H1 (cell line): Measurements from ENCODE around the gene TNC. TPM values are rescaled to one million over a fixed set of nuclear protein-coding genes. Genes with fewer than 3 reads are reported as not detected.

ENCODE experiments used
- CTCF ChIA-PET: fragments of 300-600 bp; sonication (Branson Sonifier 250); formaldehyde crosslinking; loops from one replicate; lab custom pipeline; 2021; ENCODE audit not compliant: partially characterized antibody; lab: Charles Lee
- POLR2A ChIA-PET: fragments of 300-600 bp; sonication (Branson Sonifier 250); formaldehyde crosslinking; loops from one replicate; lab custom pipeline; 2021; ENCODE audit warnings: inconsistent platforms; ENCODE audit not compliant: partially characterized antibody; lab: Charles Lee
- DNase-seq, 2 experiments: peaks; one replicate each; pipeline versions ENCODE4 v3.0.0 to v3.0.0-alpha.2; 2010 to 2022; ENCODE audit warnings: low spot score in 2 of 2, low read depth in 1 of 2, mixed read lengths in 1 of 2
- FAIRE-seq: peaks from 2 replicates; lab custom pipeline; 2011; peaks lifted over from hg19 to GRCh38; lab: Jason Lieb, UNC
- H2AFZ ChIP-seq: 2 replicates; pipeline ENCODE4 v1.8.1; 2012; ENCODE audit warnings: low read length, inconsistent platforms
- H2AK5ac ChIP-seq: 2 replicates; pipeline ENCODE4 v1.6.1; 2013; ENCODE audit warnings: low read depth, low read length
- H2BK120ac ChIP-seq: replicated peaks from 2 replicates; pipeline ENCODE3; 2013; ENCODE audit warnings: low read depth, low read length, inconsistent platforms
- H2BK12ac ChIP-seq: 2 replicates; pipeline ENCODE4 v1.6.1; 2013; ENCODE audit warnings: low read depth, low read length
- H2BK15ac ChIP-seq: 2 replicates; pipeline ENCODE4 v1.6.1; 2013; ENCODE audit warnings: low read length
- H2BK20ac ChIP-seq: 2 replicates; pipeline ENCODE4 v1.6.1; 2013; ENCODE audit warnings: low read length
- H2BK5ac ChIP-seq: 2 replicates; pipeline ENCODE4 v1.6.1; 2013; ENCODE audit warnings: low read depth, low read length
- H3K14ac ChIP-seq: 2 replicates; pipeline ENCODE4 v1.6.1; 2013; ENCODE audit warnings: inconsistent platforms; ENCODE audit not compliant: insufficient read length
- H3K18ac ChIP-seq: 2 replicates; pipeline ENCODE4 v1.6.1; 2013; ENCODE audit warnings: low read length; ENCODE audit errors: extremely low read depth
- H3K23ac ChIP-seq: 2 replicates; pipeline ENCODE4 v1.6.1; 2013; ENCODE audit warnings: inconsistent platforms; ENCODE audit not compliant: insufficient read length
- H3K23me2 ChIP-seq: 2 replicates; pipeline ENCODE4 v1.6.1; 2013; ENCODE audit warnings: low read depth, low read length
- H3K27ac ChIP-seq: 2 replicates; pipeline ENCODE4 v1.6.1; 2011; ENCODE audit warnings: low read depth, low read length, inconsistent platforms
- H3K27me3 ChIP-seq, 4 experiments: replicated peaks in 1 of 4; 1 replicate in 1 of 4; 2 replicates in 3 of 4; pipeline versions ENCODE4 v1.6.1 to v1.8.1; 2011 to 2013; ENCODE audit warnings: low read length in 3 of 4, mild to moderate bottlenecking in 3 of 4, inconsistent platforms in 2 of 4, mixed read lengths in 2 of 4, moderate library complexity in 1 of 4; ENCODE audit not compliant: control insufficient read depth in 3 of 4, insufficient read depth in 3 of 4; ENCODE audit errors: extremely low read depth in 1 of 4
- H3K36me3 ChIP-seq, 4 experiments: 2 replicates each; pipeline versions ENCODE4 v1.6.1 to v1.8.1; 2011 to 2013; ENCODE audit warnings: mild to moderate bottlenecking in 4 of 4, low read length in 3 of 4, moderate library complexity in 2 of 4, control low read depth in 1 of 4, inconsistent platforms in 1 of 4; ENCODE audit not compliant: insufficient read depth in 4 of 4, control insufficient read depth in 2 of 4
- H3K4ac ChIP-seq: replicated peaks from 2 replicates; pipeline ENCODE3; 2013; ENCODE audit warnings: low read length, low read depth, mixed read lengths, inconsistent platforms; ENCODE audit not compliant: insufficient read length
- H3K4me1 ChIP-seq, 4 experiments: replicated peaks in 1 of 4; 1 replicate in 1 of 4; 2 replicates in 3 of 4; pipeline versions ENCODE4 v1.6.1 to v1.8.1; 2011 to 2013; ENCODE audit warnings: low read length in 3 of 4, inconsistent platforms in 2 of 4, mixed read lengths in 1 of 4; ENCODE audit not compliant: insufficient read depth in 4 of 4, control insufficient read depth in 3 of 4
- H3K4me2 ChIP-seq, 2 experiments: 2 replicates each; pipeline versions ENCODE4 v1.6.1 to v1.8.1; 2011 to 2013; ENCODE audit warnings: low read depth in 2 of 2, low read length in 2 of 2, control low read depth in 1 of 2, inconsistent platforms in 1 of 2, mild to moderate bottlenecking in 1 of 2; ENCODE audit not compliant: insufficient read depth in 1 of 2
- H3K4me3 ChIP-seq, 4 experiments: fragments of 200-600, 300-600 bp in 1 of 4; sonication (generic), shearing (Covaris generic), sonication (Bioruptor Twin) in 1 of 4; 2 replicates each; pipeline versions ENCODE4 v1.5.1 to v1.8.1; 2011 to 2016; ENCODE audit warnings: low read length in 4 of 4, low read depth in 3 of 4, control low read depth in 2 of 4, inconsistent platforms in 2 of 4, mild to moderate bottlenecking in 2 of 4, mixed read lengths in 1 of 4, moderate library complexity in 1 of 4; ENCODE audit not compliant: insufficient read depth in 2 of 4; ENCODE audit errors: extremely low read depth in 1 of 4
- H3K56ac ChIP-seq: replicated peaks from 2 replicates; pipeline ENCODE3; 2013; ENCODE audit warnings: low read depth, mild to moderate bottlenecking, mixed read lengths, low read length, inconsistent platforms; ENCODE audit not compliant: insufficient read length
- H3K79me1 ChIP-seq: 2 replicates; pipeline ENCODE4 v1.6.1; 2013; ENCODE audit warnings: low read depth, low read length, control low read depth
- H3K79me2 ChIP-seq, 2 experiments: 2 replicates each; pipeline versions ENCODE4 v1.6.1 to v1.8.1; 2012 to 2013; ENCODE audit warnings: low read length in 2 of 2, mild to moderate bottlenecking in 2 of 2, inconsistent platforms in 1 of 2; ENCODE audit not compliant: insufficient read depth in 2 of 2, control insufficient read depth in 1 of 2
- H3K9ac ChIP-seq, 4 experiments: replicated peaks in 1 of 4; 1 replicate in 1 of 4; 2 replicates in 3 of 4; pipeline versions ENCODE4 v1.6.1 to v1.8.1; 2011 to 2013; ENCODE audit warnings: low read depth in 3 of 4, low read length in 3 of 4, control low read depth in 2 of 4, mild to moderate bottlenecking in 2 of 4, moderate library complexity in 2 of 4, inconsistent platforms in 1 of 4; ENCODE audit errors: extremely low read depth in 1 of 4
- H3K9me3 ChIP-seq, 2 experiments: 2 replicates each; pipeline versions ENCODE4 v1.6.1 to v1.8.1; 2012 to 2013; ENCODE audit warnings: mild to moderate bottlenecking in 2 of 2, moderate library complexity in 2 of 2, control low read depth in 1 of 2, inconsistent platforms in 1 of 2, low read depth in 1 of 2, low read length in 1 of 2, mixed read lengths in 1 of 2; ENCODE audit not compliant: insufficient read depth in 2 of 2
- H4K20me1 ChIP-seq, 2 experiments: replicated peaks in 1 of 2; 2 replicates each; pipeline versions ENCODE3 to v1.8.1; 2011 to 2013; ENCODE audit warnings: inconsistent platforms in 2 of 2, low read length in 2 of 2, mild to moderate bottlenecking in 1 of 2; ENCODE audit not compliant: insufficient read depth in 2 of 2, control insufficient read depth in 1 of 2
- H4K5ac ChIP-seq: 2 replicates; pipeline ENCODE4 v1.6.1; 2013; ENCODE audit warnings: low read length, low read depth, mixed read lengths, inconsistent platforms; ENCODE audit not compliant: insufficient read length
- H4K8ac ChIP-seq: 2 replicates; pipeline ENCODE4 v1.8.0; 2013; ENCODE audit warnings: mild to moderate bottlenecking, moderate library complexity, low read length, inconsistent platforms; ENCODE audit not compliant: insufficient read depth; ENCODE audit errors: extremely low read depth
- H4K91ac ChIP-seq: replicated peaks from 2 replicates; pipeline ENCODE3; 2013; ENCODE audit warnings: low read length, mixed read lengths, inconsistent platforms; ENCODE audit not compliant: insufficient read length
- ASH2L ChIP-seq: fragments of 200-600, 300-600 bp; sonication (generic); IDR thresholded peaks from one replicate; pipeline ENCODE4 v1.7.1; 2017; ENCODE audit warnings: low read length
- BACH1 ChIP-seq: IDR thresholded peaks from 2 replicates; pipeline ENCODE4 v1.6.1; 2012; ENCODE audit warnings: low read length, improper control_type of control experiment
- CBX8 ChIP-seq: fragments of 300-800, 300-1000 bp; sonication (generic); IDR thresholded peaks from 2 replicates; pipeline ENCODE4 v1.7.1; 2016; ENCODE audit warnings: low read depth, low read length, borderline replicate concordance
- CEBPB ChIP-seq: IDR thresholded peaks from 2 replicates; pipeline ENCODE4 v1.6.1; 2012; ENCODE audit warnings: low read depth, low read length
- FOSL1 ChIP-seq: IDR thresholded peaks from 2 replicates; pipeline ENCODE4 v1.6.1; 2011; ENCODE audit warnings: mild to moderate bottlenecking, low read depth, low read length, moderate library complexity; ENCODE audit not compliant: insufficient read depth
- GTF2F1 ChIP-seq: IDR thresholded peaks from 2 replicates; pipeline ENCODE4 v1.6.1; 2012; ENCODE audit warnings: low read depth, low read length, improper control_type of control experiment, borderline replicate concordance
- HDAC6 ChIP-seq: IDR thresholded peaks from one replicate; pipeline ENCODE4 v1.7.1; 2012; ENCODE audit warnings: low read depth, mild to moderate bottlenecking, inconsistent platforms, low read length, moderate library complexity
- JUND ChIP-seq: IDR thresholded peaks from 2 replicates; pipeline ENCODE4 v1.6.1; 2011; ENCODE audit warnings: mild to moderate bottlenecking, improper control_type of control experiment, low read length
- MAX ChIP-seq: IDR thresholded peaks from 2 replicates; pipeline ENCODE4 v1.6.1; 2012; ENCODE audit warnings: inconsistent platforms
- NANOG ChIP-seq: IDR thresholded peaks from 2 replicates; pipeline ENCODE4 v1.6.1; 2011; ENCODE audit warnings: low read length, low read depth, mild to moderate bottlenecking, inconsistent platforms; ENCODE audit not compliant: insufficient read depth, poor library complexity, severe bottlenecking
- RFX5 ChIP-seq: IDR thresholded peaks from 2 replicates; pipeline ENCODE4 v1.6.1; 2011; ENCODE audit warnings: low read depth, low read length, improper control_type of control experiment, borderline replicate concordance
- RNF2 ChIP-seq: fragments of 200-900, 300-1000 bp; sonication (generic); IDR thresholded peaks from 2 replicates; pipeline ENCODE4 v1.7.1; 2016; ENCODE audit warnings: borderline replicate concordance, low read depth, mild to moderate bottlenecking, antibody characterized with exemption, low read length; ENCODE audit not compliant: poor library complexity, severe bottlenecking; ENCODE audit errors: missing control alignments
- SP4 ChIP-seq: IDR thresholded peaks from 2 replicates; pipeline ENCODE4 v1.6.1; 2012; ENCODE audit warnings: low read length, inconsistent platforms
- TAF1 ChIP-seq: IDR thresholded peaks from 2 replicates; pipeline ENCODE4 v1.6.1; 2011; ENCODE audit warnings: mild to moderate bottlenecking, low read depth, low read length
- ZNF274 ChIP-seq: IDR thresholded peaks from 2 replicates; pipeline ENCODE4 v1.7.0; 2012; ENCODE audit warnings: low read length, borderline replicate concordance; ENCODE audit errors: extremely low read depth
- WGBS, 2 experiments: shearing (Covaris generic) in 1 of 2; methylation state at CpG; one replicate each; pipeline versions ENCODE4 v1.1.6 to v1.1.7; 2013 to 2015; ENCODE audit warnings: low lambda C conversion rate in 2 of 2, mixed read lengths in 2 of 2, inconsistent platforms in 1 of 2, low coverage in 1 of 2, missing lambda C conversion rate in 1 of 2; ENCODE audit not compliant: insufficient replicate concordance in 2 of 2, insufficient coverage in 1 of 2, insufficient read length in 1 of 2; ENCODE audit errors: extremely low coverage in 1 of 2, missing lambda C conversion rate in 1 of 2; 5-methylcytosine and 5-hydroxymethylcytosine counted together
- polyA plus RNA-seq, 7 experiments: library from polyadenylated mRNA; depleted of rRNA in 3 of 7; stranded (reverse) in 5 of 7; unstranded in 2 of 7; fragments of >200 nt in 5 of 7; fragments of 200-250 nt in 2 of 7; gene quantifications; 1 replicate in 5 of 7; 2 replicates in 1 of 7; 4 replicates in 1 of 7; pipeline versions ENCODE4 v1.2.1 to v1.2.3, GENCODE V29; 2011 to 2013; ENCODE audit warnings: missing spikeins in 2 of 7, mixed read lengths in 2 of 7
- total RNA-seq: library from RNA; stranded (reverse); fragmentation: NEBNext Ultra II Directional; extraction: Animal tissue kit (Norgen Biotek cat#: 25700); gene quantifications from 2 replicates; pipeline ENCODE4 v1.2.1, GENCODE V29; 2021

TNC gene
- total and polyA plus RNA-seq, 2 of the 8 experiments (the other 6 are each of a cell fraction or from before 2014, with no cell fraction given): 6.2 to 11.4 TPM

DNA sequence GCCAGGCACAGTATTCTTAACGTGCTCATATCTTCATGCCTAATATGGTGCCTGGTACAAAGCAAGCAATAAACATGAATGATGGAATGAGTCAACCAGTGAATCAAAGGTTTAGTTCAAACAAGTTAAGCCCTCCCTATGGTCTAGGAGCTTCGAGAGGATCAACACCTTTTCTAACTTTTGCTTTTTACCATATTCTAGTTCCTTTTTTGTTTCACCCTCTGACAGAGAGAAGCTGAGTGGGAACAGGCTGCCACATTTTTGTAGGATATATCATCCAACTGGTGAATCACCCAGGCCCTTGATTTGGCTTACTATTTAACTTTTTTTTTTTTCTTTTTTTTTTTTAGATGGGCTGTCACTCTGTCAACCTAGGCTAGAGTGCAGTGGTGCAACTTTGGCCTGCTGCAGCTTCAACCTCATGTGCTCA is 39.3 kb upstream of the TNC start:
- Histone ChIP-seq H3K4ac (no peak overlapping the region), H4K20me1 (no peaks in the 10 kb centered on the region), H3K27me3 (no peaks in the 10 kb centered on the region), H3K4me3 (no peak overlapping the region), H3K18ac (no peak overlapping the region), H4K91ac (no peak overlapping the region), H2AK5ac (no peak overlapping the region), H2BK120ac (no peak overlapping the region), H2AFZ (no peak overlapping the region), H2BK5ac (no peak overlapping the region), H2BK20ac (no peak overlapping the region), H3K79me2 (no peaks in the 10 kb centered on the region), H3K4me2 (no peak overlapping the region), H3K9me3 (peaks cover 0 to 4% of the 10 kb centered on the region in 2 experiments; a peak in 1 of 4 replicates), H3K79me1 (no peaks in the 10 kb centered on the region), H3K27ac (no peak overlapping the region), H4K5ac (no peak overlapping the region), H2BK15ac (no peak overlapping the region), H2BK12ac (no peak overlapping the region), H3K36me3 (no peaks in the 10 kb centered on the region), H3K9ac (no peak overlapping the region), H3K56ac (no peak overlapping the region), H4K8ac (no peak overlapping the region), H3K23ac (no peak overlapping the region), H3K23me2 (no peaks in the 10 kb centered on the region), H3K4me1 (no peaks in the 10 kb centered on the region), H3K14ac (no peak overlapping the region)
- no peak for FAIRE-seq
- CTCF ChIA-PET: interaction anchor here (0.9 kb wide), 1 partner anchor 476 kb away, joined by 3 read pairs; no protein-coding TSS in a partner anchor
- WGBS, 2 experiments: 84% methylated on average over 2 of the region's 2 CpGs; no CpG with 5 or more reads in 1 of the 2 experiments
- POLR2A ChIA-PET: no interaction called here
- no peak for DNase-seq
- TF ChIP-seq ZNF274: no peak
- no peak for TF ChIP-seq NANOG
- no peak for TF ChIP-seq MAX
- no peak for TF ChIP-seq BACH1
- TF ChIP-seq ASH2L: no peak
- no peak for TF ChIP-seq GTF2F1
- no peak for TF ChIP-seq CEBPB
- TF ChIP-seq SP4: no peak
- TF ChIP-seq TAF1: no peak
- no peak for TF ChIP-seq RNF2
- no peak for TF ChIP-seq RFX5
- no peak for TF ChIP-seq FOSL1
- no peak for TF ChIP-seq CBX8
- no peak for TF ChIP-seq JUND
- TF ChIP-seq HDAC6: no peak
